LNCAP (cell line): ENCODE measurements around the gene ARHGEF19.

Source experiments
- TF ChIP-seq, protein P1 (sequence below): fragments of 450-650 bp; IDR thresholded peaks from 2 replicates; pipeline ENCODE4 v1.5.1; 2017; ENCODE audit warnings: mild to moderate bottlenecking

ARHGEF19 gene

DNA sequence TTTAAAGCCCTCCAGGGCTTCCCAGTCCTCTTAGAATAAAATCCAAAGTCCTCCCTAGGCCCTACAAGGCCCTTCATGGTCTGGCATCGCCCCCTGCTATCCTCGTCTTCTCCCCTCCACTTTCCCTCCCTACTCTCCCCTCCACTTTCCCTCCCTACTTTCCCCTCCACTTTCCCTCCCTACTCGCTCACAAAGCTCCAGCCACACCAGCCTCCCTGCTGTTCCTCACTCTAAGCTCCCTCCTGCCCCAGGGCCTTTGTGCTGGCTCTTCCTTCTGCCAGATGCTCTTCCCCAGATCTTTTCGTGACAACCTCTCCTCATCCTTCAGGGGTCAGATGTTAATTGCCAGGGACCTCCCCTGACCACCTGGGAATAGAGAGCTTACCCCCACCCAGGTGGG lies 12.8 kb downstream of the ARHGEF19 start:
- TF ChIP-seq, protein P1, sequence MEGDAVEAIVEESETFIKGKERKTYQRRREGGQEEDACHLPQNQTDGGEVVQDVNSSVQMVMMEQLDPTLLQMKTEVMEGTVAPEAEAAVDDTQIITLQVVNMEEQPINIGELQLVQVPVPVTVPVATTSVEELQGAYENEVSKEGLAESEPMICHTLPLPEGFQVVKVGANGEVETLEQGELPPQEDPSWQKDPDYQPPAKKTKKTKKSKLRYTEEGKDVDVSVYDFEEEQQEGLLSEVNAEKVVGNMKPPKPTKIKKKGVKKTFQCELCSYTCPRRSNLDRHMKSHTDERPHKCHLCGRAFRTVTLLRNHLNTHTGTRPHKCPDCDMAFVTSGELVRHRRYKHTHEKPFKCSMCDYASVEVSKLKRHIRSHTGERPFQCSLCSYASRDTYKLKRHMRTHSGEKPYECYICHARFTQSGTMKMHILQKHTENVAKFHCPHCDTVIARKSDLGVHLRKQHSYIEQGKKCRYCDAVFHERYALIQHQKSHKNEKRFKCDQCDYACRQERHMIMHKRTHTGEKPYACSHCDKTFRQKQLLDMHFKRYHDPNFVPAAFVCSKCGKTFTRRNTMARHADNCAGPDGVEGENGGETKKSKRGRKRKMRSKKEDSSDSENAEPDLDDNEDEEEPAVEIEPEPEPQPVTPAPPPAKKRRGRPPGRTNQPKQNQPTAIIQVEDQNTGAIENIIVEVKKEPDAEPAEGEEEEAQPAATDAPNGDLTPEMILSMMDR, result no peak

DNA sequence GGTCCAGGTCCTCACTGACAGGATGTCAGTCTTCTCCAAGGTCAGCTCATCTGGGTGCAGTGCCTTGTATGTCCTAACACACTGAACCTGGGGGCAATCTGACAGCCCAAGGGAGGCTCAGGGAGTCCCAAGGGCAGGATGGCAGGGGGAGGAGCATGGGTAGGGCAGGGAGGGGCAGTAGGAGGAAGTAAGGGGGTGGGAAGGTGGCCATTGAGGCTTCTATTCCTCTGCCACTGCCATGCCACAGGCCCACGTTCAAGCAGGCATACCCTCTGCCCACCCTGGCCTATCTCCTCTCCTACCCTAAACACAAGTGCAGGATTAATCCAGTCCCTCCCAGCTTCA lies 13.3 kb downstream of the ARHGEF19 start:
- TF ChIP-seq, protein P1, result no peak

DNA sequence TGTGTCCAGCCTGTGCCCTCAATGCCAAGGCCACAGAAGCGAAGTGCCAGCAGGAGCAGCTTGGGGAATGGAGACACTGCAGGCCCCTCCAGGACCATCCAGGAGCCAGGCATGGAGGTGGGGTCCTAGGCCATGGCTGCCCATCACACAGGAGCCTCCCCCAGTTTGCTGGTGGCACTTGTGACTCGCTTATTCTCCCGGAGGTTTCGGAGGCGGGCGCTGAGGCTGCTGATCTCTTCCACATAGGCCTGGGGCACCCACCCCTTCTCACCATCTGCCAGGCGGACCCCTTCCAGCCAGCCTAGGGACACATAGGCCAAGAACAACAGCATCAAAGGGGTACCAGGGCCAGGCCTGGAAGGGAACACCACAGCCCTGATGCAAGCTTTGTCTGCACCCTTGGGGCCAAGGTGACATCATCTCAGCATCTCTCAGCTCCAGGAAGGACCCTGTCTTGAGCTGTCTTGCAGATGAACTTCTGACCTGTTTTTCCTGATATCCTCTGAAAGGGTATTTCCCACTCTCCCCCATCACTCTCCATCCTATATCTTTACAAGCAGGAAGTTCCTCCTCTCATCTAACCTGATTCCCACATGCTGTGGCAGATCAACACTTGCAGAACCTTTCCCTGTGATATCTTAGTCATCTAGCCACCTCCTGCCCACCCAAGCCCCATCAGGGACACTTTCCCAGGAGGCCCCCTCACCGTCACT lies 13.9 kb downstream of the ARHGEF19 start:
- TF ChIP-seq, protein P1, result no peak

DNA sequence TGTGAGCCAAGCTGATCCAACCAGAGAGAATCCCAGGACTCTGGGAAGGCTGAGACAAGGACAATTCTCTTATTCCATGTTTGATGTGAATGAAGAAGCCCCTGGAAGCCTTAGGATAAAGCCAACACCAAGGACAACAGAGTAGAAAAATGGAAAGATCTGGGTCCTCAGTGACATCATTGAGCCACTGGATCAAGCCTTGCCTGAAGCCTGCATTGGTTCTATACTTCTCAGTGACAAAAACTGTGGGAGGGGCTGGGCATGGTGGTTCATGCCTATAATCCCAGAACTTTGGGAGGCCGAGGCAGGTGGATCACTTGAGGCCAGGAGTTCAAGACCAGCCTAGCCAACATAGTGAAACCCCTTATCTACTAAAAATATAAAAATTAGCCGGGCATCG lies 15.6 kb downstream of the ARHGEF19 start:
- TF ChIP-seq, protein P1, result no peak

DNA sequence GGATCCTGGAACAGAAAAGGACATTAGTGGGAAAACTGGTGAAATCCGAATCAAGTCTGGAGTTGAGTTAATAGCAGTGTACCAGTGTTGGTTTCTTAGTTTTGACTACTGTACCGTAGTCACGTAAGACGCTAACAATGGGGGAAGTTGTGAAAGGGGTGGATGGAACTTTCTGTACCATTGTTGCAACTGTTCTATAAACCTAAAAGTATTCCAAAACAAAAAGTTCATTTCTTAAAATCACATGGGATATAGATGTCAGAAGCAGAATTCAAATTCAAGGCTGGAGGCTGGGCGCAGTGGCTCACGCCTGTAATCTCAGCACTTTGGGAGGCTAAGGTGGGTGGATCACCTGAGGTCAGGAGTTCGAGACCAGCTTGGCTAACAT lies 16.9 kb downstream of the ARHGEF19 start:
- TF ChIP-seq, protein P1, result no peak

DNA sequence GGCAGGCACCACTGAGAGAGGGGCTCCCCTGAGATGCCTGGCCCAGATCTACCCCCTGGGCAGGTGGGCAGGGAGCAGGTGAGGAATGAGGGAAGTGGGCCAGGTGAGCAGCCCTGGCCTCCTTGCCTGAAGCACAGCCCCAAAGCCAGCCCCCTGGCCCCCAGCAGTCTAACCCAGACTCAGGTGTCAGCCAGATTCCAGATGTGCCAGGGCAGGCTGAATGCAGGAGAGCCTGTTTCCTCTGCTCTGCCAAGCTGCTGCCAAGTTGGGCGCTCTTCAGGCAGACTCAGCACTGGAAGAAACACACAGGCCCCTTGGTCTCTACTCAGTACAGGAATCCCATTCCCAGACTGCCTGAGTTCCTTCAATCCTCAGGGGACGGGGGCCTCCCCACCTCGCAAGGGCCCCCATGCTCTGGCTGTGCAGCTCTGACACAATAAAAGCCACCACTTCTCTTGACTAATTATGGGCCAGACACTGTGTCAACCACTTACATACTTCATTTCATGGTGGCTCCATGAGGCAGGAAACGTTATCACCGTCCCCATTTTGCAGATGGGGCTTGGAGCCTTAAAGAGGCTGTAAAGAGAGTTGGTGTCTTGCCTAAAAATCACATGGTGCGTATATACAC lies 20.4 kb downstream of the ARHGEF19 start:
- TF ChIP-seq, protein P1, result no peak

DNA sequence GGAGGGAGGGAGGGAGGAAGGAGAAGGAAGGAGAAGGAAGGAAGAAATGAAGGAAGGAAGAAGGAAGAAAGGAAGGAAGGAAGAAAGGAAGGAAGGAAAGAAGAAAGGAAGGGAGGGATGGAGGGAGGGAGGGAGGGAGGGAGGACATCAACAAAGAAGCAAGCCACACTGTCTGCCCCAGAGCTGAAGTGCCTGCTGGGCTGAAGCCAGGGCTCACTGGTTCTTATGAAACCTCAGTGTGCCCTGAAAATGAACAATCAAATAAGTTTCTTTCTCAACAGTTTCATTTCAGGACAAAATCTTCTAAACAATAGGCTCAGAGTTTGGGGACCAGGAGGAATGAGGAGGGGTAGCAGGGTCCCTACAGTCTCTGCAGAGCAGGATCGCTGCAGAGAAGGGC lies 21.1 kb downstream of the ARHGEF19 start:
- TF ChIP-seq, protein P1, result no peak
